GM21723 (cell line): ENCODE measurements around the gene AGFG2.

Experiments used
- ATAC-seq: cut with Tn5 transposase; IDR thresholded peaks from one replicate; pipeline ENCODE4 v1.9.1; 2021; ENCODE audit warnings: mild to moderate bottlenecking, moderate library complexity; ENCODE audit not compliant: unreplicated experiment

AGFG2 gene

DNA sequence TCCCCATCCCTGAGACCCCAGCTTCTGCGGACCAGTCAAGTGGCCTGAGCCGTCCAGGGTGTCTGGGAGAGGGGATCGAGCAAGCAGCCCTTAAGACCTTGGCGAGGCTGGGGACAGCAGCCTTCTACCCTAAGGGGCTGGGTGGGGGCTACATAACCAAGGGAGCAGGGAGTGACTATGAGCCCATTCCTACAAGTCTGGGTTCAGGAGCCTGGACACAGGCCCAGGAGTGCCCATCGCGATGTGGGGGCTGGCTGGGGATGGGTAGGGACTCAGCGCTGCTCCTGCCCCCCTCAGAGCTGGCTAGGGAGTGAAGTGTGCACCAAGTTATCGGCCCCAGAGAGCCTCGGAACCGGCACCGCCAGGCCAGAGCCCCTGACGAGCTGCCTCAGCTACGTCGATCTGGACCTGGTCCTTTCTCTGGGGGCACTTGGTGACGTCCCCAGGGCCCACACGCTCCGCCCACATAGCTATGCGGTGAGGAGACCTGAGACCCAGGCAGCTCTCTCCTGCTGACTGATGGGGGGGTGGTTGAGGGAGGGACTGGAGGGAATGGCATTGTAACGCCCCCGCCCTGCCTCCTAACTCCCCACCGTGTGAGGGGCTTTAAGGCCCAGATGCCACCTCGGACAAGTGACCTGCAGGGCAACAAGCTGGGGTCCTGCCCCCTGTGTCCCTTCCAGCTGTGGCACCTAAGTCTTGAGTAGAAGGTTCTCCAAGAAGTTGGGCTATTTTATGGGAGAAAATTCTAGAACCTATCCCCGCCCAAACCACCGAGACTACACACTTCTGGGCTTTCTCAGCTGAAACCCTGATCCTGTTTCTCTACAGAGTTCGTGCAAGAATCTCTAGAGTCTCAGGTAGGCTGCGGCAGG is 32.2 kb downstream of the AGFG2 start:
- ATAC-seq: no peak

GRCh38 chr7:100571829-100572116 is 32.8 kb downstream of the AGFG2 start:
- ATAC-seq: no peak

GRCh38 chr7:100572281-100572948 is 33.4 kb downstream of the AGFG2 start:
- ATAC-seq: no peak

- ATAC-seq: no peak
Measured at GRCh38 chr7:100572949-100573675, 34.1 kb downstream of the AGFG2 start.

DNA sequence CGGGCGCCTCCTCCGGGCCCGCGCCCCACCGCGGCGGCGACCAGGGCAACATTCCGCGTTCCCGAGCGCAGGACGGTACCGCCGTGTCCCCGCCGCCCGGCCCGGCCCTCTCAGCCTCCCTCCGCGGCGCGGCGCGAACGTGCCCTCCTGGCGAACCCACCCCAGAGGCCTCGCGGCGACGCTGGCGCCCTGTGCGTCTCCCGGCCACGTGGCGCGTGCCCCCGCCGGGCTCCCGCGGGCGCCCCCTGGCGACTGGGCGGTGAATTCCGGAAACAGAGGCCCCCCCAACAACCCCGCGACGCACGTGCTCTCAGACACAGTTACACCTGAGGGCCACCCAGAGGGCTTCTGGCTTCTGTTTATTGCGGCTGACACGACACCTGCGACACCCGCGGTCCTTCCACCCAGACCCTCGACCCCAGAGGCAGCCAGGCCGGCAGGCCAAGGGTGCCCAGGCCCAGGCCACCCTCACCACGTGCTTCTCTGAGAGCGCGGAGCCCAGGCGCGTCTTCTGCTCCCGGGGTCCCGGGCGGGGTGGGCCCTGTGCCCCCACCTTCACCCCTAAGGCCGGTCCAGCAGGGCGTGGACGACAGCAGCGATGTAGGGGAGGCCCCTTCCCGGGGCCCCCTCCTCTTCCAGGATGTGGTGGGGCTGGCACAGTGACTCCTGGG is 34.8 kb downstream of the AGFG2 start, which contains the start of gene SAP25:
TSS of gene SAP25 (minus strand) at position 210 of the 671 bp plus-strand sequence. CDS start at position 52, 158 bp downstream.
- ATAC-seq: no peak

DNA sequence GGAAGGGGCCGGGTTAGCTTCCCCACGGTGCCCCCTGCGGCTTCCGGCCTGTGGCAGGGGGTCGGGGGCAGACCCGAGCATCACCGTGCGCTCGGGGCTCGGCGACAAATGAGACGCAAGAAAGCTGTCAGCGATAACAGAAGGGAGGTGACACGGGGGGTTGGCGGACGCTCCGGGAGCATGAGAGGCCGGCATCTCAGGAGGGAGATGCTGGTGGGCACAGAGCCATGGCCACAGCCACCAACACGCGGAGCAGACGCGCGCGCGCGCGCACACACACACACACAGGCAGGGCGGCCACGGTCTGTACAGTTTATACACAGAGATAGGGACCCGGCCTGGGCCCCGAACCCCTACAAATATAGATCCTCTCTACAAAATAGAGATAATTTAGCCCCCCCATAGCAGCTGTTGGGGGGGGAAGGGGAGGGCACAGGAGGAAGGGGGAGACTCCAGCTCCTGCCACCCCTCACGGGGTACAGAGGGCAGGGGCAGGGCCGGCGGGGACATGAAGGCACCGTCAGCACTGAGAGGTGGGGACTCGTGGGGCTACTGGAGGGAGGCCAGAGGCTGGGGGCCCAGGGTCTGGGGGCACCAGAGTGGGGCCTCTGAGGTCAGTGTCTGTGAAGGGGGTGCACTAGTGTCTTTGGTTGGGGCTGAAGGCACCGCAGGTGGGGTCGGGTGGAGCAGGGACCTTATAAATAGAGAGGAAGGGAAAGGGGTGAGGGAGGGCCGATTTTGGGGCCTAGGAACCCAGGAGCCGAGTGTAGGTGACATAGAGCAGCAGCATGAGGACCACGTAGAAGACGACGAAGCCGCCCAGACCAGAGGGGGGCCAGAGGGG is 35.6 kb downstream of the AGFG2 start:
- no peak for ATAC-seq

GRCh38 chr7:100575206-100575631 is 36.2 kb downstream of the AGFG2 start:
- no peak for ATAC-seq

DNA sequence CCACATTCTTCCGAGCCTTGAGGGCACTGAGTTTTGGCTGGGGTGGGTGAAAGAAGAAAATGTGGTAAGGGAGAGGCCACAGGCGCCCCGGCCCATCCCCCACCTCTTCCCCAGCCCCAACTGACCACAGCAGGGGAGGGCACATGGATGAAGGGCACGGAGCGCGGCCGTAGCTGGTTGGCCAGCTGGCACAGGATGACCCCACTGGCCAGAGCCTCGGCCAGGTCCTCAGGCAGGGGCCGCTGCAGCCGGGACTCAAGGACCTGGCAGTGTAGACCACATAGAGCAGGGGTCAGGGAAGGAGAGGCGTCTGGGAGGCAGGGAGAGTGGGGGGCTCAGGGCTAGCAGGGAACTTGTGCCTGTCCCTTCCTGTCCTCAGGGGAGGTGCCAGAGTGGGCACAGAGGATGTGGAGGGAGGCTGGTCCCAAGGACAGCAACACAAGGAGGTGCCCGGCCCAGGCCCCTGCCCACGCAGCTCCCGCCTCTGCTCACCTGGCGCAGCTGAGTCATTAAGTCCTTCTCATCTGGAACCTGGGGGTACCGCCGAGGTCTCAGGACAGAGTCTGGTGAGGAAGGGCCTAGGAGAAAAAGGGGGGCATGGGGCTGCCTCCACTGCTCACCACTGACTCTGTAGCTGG is 36.9 kb downstream of the AGFG2 start:
- no peak for ATAC-seq

- no peak for ATAC-seq
Measured at GRCh38 chr7:100576384-100576993, 37.5 kb downstream of the AGFG2 start.

DNA sequence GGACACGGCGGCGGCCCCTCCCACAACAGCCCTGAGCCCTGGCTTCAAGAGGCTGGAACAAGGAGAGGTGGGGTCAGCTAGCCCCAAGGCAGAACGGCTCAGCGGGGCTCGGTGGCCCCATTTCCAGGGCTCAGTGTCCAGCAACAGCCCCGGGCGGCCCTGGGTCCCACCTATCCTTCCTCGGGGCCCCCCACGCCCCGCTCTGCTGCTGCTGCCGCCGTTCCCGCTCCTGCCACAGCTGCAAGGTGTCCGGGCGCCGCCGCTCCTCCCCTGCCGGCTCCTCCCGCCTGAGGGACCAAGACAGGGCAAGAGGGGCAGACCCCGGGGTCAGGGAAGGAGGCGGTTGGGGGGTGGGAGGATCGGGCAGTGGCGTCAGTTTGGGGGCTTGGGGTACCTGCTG is 38.1 kb downstream of the AGFG2 start:
- ATAC-seq: no peak

DNA sequence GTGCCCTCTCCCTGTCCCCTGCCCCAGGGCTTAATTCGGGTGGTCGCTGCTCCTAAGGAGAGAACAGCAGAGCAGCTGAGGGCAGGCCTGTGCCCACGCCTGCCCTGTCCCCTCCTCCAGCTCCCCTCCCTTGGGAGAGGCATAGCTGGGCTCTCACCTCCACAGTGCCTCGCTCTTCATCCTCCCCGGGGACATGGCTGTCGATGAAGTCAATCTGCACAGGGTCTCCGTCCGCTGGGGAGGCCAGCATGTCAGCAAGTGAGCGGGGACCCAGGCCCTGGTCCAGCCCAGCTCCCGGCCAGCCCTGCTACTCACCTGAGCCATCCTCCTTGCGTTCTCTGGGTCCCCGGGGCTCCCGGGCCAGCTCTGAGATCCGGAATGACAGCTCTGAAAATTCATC is 38.5 kb downstream of the AGFG2 start:
- ATAC-seq: no peak

GRCh38 chr7:100578246-100579183 is 39.5 kb downstream of the AGFG2 start:
- no peak for ATAC-seq

DNA sequence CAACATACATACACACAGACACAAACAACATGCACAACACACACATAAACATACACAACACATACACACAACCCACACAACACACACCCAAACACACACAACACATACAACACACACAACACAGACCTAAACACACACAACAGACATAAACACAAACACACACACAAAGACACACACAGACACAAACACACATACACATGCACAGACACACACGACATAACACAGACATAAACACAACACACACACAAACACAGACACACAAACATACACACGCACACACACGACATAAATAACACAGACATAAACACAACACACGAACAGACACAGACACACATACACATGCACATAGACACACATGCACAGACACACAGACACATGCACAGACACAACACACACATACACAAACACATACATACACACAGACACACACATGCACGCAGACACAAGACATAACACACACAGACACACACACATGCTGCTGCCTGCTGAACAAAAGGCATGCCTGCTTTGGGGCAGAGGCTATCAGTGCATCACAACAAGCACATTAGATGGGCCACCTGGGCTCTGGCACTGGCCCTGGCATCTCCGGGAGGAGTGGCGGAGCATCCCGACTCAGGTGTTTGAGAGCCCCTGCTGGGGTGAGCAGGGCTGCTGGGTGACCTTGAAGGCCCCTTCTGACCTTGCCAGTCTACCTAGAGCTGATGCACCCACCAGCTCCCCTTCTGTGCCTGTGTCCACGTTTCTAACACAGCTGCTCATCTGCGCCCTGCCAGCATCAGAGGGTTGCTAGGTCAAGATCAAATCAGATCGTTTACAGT is 41.7 kb downstream of the AGFG2 start:
- no peak for ATAC-seq

DNA sequence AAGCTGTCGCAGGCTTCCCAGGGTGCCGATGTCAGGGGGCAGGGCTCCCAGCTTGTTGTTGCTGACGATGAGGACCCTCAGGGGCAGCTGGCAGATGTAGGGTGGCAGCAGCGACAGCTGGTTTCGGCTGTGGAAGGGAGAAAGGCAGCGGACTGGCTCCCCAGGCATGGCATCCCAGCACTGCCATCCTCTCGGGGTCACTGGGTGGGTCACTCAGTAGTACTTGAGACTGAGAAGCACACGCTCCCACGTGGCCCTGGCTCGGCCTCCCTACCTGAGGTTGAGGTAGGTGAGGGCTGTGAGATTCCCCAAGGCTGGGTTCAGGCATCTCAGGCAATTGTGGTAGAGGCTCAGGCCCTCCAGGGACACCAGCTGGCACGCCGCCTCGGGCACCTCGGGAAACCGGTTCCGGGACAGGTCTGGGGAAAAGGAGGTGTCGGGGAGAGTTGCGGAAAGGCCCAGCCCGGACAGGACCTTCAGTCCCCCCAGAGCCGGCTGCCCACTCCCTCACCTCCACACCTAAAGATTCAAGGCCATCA is 43.1 kb downstream of the AGFG2 start:
- ATAC-seq: no peak

DNA sequence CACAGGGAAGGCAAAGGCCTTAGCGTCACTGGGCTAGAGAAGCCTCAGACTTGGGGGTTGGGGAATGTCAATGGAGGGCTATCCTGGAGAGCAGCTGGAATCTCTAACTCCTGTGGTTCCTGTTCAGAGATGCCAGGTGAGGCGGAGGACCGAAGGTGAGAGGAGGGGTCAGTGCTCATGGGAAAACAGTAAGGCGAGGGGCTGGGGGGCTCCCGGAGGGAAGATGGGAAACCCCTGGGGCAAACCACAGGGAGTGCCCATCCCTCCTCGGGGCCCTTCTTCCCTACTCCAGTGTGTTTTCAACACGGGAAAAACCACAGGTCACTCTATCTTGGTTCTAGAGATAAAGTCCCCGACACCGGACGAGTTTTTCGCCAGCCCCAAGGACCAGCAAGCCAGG is 43.6 kb downstream of the AGFG2 start:
- ATAC-seq: no peak

DNA sequence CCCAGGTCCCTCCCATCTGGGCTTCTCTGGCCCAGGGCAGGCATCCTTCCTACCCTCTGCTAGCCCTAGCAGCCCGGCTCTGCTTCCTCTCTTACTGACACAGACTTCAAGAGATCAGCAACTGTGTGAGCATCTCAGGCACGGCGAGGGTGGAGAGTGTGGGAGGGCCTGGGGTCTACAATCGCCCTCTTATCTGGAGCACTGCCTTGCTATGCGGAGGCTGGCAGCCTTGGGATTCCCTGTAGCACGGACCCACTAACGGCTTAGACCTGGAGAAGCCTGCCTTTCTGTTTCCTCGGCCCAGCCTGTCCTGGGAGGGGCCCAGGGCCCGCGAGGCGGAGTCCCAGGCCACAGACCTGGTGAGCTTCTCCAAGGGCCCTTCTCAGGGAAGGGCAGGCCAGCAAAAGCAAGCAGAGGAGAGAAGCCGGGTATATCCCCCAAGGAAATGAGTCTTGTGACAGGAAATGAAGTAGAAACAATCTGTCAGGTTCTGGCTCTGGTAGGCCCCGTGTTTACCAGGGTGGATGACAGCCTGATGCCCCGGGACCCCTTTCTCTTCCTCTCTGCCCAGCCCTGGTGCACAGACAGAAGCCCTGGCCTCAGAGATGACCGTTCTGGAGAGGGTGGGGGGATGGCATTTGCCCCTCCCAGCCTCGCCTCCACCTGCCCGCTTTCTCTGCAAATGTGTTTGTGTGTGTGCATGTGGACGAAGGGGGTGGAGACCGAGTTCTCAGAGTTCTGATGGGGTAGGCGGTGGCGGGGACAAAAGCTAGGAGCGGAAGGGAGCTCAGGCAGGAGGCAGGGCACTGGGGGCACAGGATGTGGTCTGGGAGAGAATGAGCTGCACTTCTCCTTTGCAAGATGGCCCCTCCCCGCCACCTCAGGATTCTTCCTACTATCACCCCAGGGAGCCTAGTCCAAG is 44.4 kb downstream of the AGFG2 start:
- no peak for ATAC-seq
